Endothelial cell of umbilical vein (primary cell): ENCODE results near the gene IQCH. TPM values are rescaled to one million over a fixed set of nuclear protein-coding genes. Genes with fewer than 3 reads are reported as not detected.

Experiments
- BruUV-seq: library from RNA; stranded (reverse); fragments of 400-500 nt; replicated peaks from 2 replicates; lab custom pipeline; 2021; lab: Mats Ljungman, UMichigan
- CTCF ChIA-PET: fragments of 300-600, 350-600 bp; sonication (Branson Sonifier 250); formaldehyde crosslinking; loops from one replicate; lab custom pipeline; 2021; ENCODE audit warnings: antibody characterized with exemption, inconsistent platforms; lab: Charles Lee
- POLR2A ChIA-PET: fragments of 300-600, 350-600 bp; sonication (Branson Sonifier 250); formaldehyde crosslinking; loops from one replicate; lab custom pipeline; 2021; ENCODE audit warnings: antibody characterized with exemption, inconsistent platforms; lab: Charles Lee
- DNase-seq: peaks from one replicate; pipeline ENCODE4 v3.0.0-alpha.2; 2011; ENCODE audit warnings: low read depth, low spot score
- FAIRE-seq: peaks from 2 replicates; lab custom pipeline; 2011; peaks lifted over from hg19 to GRCh38; lab: Jason Lieb, UNC
- H2AFZ ChIP-seq: 2 replicates; pipeline ENCODE4 v1.6.0; 2012; ENCODE audit warnings: low read depth, low read length, control low read depth, inconsistent platforms
- H3K27ac ChIP-seq: 2 replicates; pipeline ENCODE4 v1.5.1; 2011; ENCODE audit warnings: low read depth, mild to moderate bottlenecking, control low read depth, low read length, moderate library complexity; ENCODE audit not compliant: insufficient read depth
- H3K27me3 ChIP-seq, 2 experiments: 2 replicates each; pipeline versions ENCODE4 v1.6.0 to v1.6.1; 2011; ENCODE audit warnings: low read length in 2 of 2, mixed read lengths in 1 of 2; ENCODE audit not compliant: control insufficient read depth in 2 of 2, insufficient read depth in 2 of 2
- H3K36me3 ChIP-seq, 2 experiments: 2 replicates in 1 of 2; 3 replicates in 1 of 2; pipeline ENCODE4 v1.5.1; 2011; ENCODE audit warnings: low read length in 2 of 2, mild to moderate bottlenecking in 1 of 2, moderate library complexity in 1 of 2; ENCODE audit not compliant: control insufficient read depth in 2 of 2, insufficient read depth in 2 of 2; ENCODE audit errors: extremely low read depth in 1 of 2
- H3K4me1 ChIP-seq: 3 replicates; pipeline ENCODE4 v1.5.1; 2011; ENCODE audit warnings: mild to moderate bottlenecking, low read length; ENCODE audit not compliant: control insufficient read depth, insufficient read depth; ENCODE audit errors: extremely low read depth
- H3K4me2 ChIP-seq: 2 replicates; pipeline ENCODE4 v1.6.1; 2011; ENCODE audit warnings: low read length, control low read depth, mixed read lengths; ENCODE audit not compliant: insufficient read depth
- H3K4me3 ChIP-seq, 3 experiments: fragments of 200-600 bp in 1 of 3; sonication (generic), shearing (Covaris generic) in 1 of 3; replicated peaks in 1 of 3; 2 replicates each; pipeline ENCODE4 v1.5.1; 2011 to 2016; ENCODE audit warnings: control low read depth in 3 of 3, low read length in 3 of 3, mild to moderate bottlenecking in 2 of 3, inconsistent platforms in 1 of 3, low read depth in 1 of 3, moderate library complexity in 1 of 3; ENCODE audit not compliant: insufficient read depth in 1 of 3
- H3K79me2 ChIP-seq: 2 replicates; pipeline ENCODE4 v1.6.0; 2012; ENCODE audit warnings: low read length, inconsistent platforms; ENCODE audit not compliant: control insufficient read depth, insufficient read depth
- H3K9ac ChIP-seq: replicated peaks from 2 replicates; pipeline ENCODE3; 2011; ENCODE audit warnings: low read length, control low read depth; ENCODE audit not compliant: insufficient read depth; ENCODE audit errors: extremely low read depth
- H3K9me1 ChIP-seq: replicated peaks from 3 replicates; pipeline ENCODE4 v1.6.0; 2011; ENCODE audit warnings: mild to moderate bottlenecking, low read length; ENCODE audit not compliant: control insufficient read depth, insufficient read depth; ENCODE audit errors: extremely low read depth
- H3K9me3 ChIP-seq: replicated peaks from 2 replicates; pipeline ENCODE4 v1.5.1; 2012; ENCODE audit warnings: low read length, inconsistent platforms; ENCODE audit not compliant: control insufficient read depth, insufficient read depth
- H4K20me1 ChIP-seq: replicated peaks from 2 replicates; pipeline ENCODE3; 2011; ENCODE audit warnings: mild to moderate bottlenecking, low read length; ENCODE audit not compliant: control insufficient read depth, insufficient read depth; ENCODE audit errors: extremely low read depth
- CTCF ChIP-seq, 2 donors: IDR thresholded peaks; 1 replicate in 1 of 2; 2 replicates in 1 of 2; pipeline ENCODE4 v1.5.1; 2011; ENCODE audit warnings: low read length in 2 of 2, mild to moderate bottlenecking in 2 of 2, moderate library complexity in 2 of 2, control low read depth in 1 of 2, inconsistent platforms in 1 of 2, low read depth in 1 of 2; ENCODE audit not compliant: insufficient read depth in 1 of 2; ENCODE audit errors: extremely low read depth in 1 of 2
- EZH2 ChIP-seq: IDR thresholded peaks from 2 replicates; pipeline ENCODE4 v1.6.1; 2012; ENCODE audit warnings: borderline replicate concordance, low read depth, mild to moderate bottlenecking, moderate library complexity, low read length, inconsistent platforms; ENCODE audit not compliant: severe bottlenecking
- FOS ChIP-seq: IDR thresholded peaks from 2 replicates; pipeline ENCODE4 v1.6.1; 2011; ENCODE audit warnings: mild to moderate bottlenecking, low read length, moderate library complexity, borderline replicate concordance; ENCODE audit not compliant: insufficient read depth
- GATA2 ChIP-seq: IDR thresholded peaks from 2 replicates; pipeline ENCODE4 v1.7.0; 2011; ENCODE audit warnings: low read depth, mild to moderate bottlenecking, moderate library complexity, mixed read lengths, low read length; ENCODE audit not compliant: insufficient read length, insufficient read depth
- JUN ChIP-seq: IDR thresholded peaks from 2 replicates; pipeline ENCODE4 v1.6.1; 2011; ENCODE audit warnings: borderline replicate concordance, low read depth; ENCODE audit not compliant: insufficient read length, insufficient read depth
- MAX ChIP-seq: IDR thresholded peaks from 2 replicates; pipeline ENCODE4 v1.6.1; 2011; ENCODE audit not compliant: insufficient read depth, insufficient read length
- MYC ChIP-seq: IDR thresholded peaks from one replicate; pipeline ENCODE4 v1.6.1; 2011; ENCODE audit warnings: mild to moderate bottlenecking, low read depth, low read length
- POLR2A ChIP-seq: IDR thresholded peaks from 2 replicates; pipeline ENCODE4 v1.6.1; 2012; ENCODE audit warnings: low read depth, mild to moderate bottlenecking, control low read depth, low read length
- POLR2AphosphoS5 ChIP-seq: IDR thresholded peaks from 2 replicates; pipeline ENCODE4 v1.6.1; 2012; ENCODE audit warnings: low read depth, mild to moderate bottlenecking, control low read depth, low read length, moderate library complexity; ENCODE audit not compliant: insufficient read depth
- dilution Hi-C: fragments of 300-500 bp; cut with MboI; formaldehyde crosslinking; loops from one replicate; pipeline ENCODE4 v1.15.0; 2019; ENCODE audit warnings: low sequenced_read_pairs; ENCODE audit not compliant: extremely low pct_ligation_motif_present
- intact Hi-C: fragments of 100-400 bp; cut with micrococcal nuclease; formaldehyde crosslinking; loops from one replicate; pipeline ENCODE4 v1.10.0; 2022
- polyA plus RNA-seq, 4 experiments: library from polyadenylated mRNA; depleted of rRNA in 3 of 4; stranded (reverse) in 3 of 4; unstranded in 1 of 4; fragments of >200 nt; gene quantifications; 2 replicates each; pipeline versions ENCODE4 v1.2.1 to v1.2.3, GENCODE V29; 2011 to 2012; ENCODE audit warnings: missing spikeins in 1 of 4
- total RNA-seq: library from RNA; stranded (reverse); gene quantifications from 2 replicates; pipeline ENCODE4 v1.2.3, GENCODE V29; 2021

The IQCH gene
- total and polyA plus RNA-seq, 2 donors (not counting 3 experiments of a cell fraction or from before 2014, with no cell fraction given), result 0.29 to 0.51 TPM

- Histone ChIP-seq H4K20me1 (no peaks in the 10 kb centered on the region), H3K4me2 (no peak overlapping the region), H3K9me3 (no peaks in the 10 kb centered on the region), H3K27ac (no peak overlapping the region), H3K79me2 (no peaks in the 10 kb centered on the region), H3K9ac (no peak overlapping the region), H3K4me1 (no peaks in the 10 kb centered on the region), H3K27me3 (no peaks in the 10 kb centered on the region), H3K9me1 (no peaks in the 10 kb centered on the region), H3K36me3 (no peaks in the 10 kb centered on the region), H2AFZ (no peak overlapping the region), H3K4me3 (no peak overlapping the region)
- TF ChIP-seq JUN, result no peak
- no peak for TF ChIP-seq POLR2A
- TF ChIP-seq MAX, result no peak
- no peak for TF ChIP-seq MYC
- no peak for TF ChIP-seq FOS
- TF ChIP-seq CTCF (IDR thresholded peaks at IDR 0.05; ENCODE audit: extremely low read depth in 1 of 2, insufficient read depth in 1 of 2, low read depth in 1 of 2, low read length in 2 of 2), result no peak
- no peak for TF ChIP-seq EZH2
- no peak for TF ChIP-seq POLR2AphosphoS5
- TF ChIP-seq GATA2, result no peak
- ChIA-PET POLR2A (no interaction called here), CTCF (interaction anchor here (0.6 to 3.6 kb wide), 31 partner anchors 8 to 819 kb away, joined by 3 to 68 read pairs (median 3); no protein-coding TSS in a partner anchor)
- intact Hi-C loops (loop anchor here (1.0 to 5.0 kb wide), 2 partner anchors 236 to 357 kb away; partner anchors contain the start of gene SMAD3), dilution Hi-C loops (no loop called here)
- DNase-seq (peak; percentile 49), FAIRE-seq (no peak)
- BruUV-seq, result no TSS peak
Observed at GRCh38 chr15:67303490-67304363, 49.1 kb downstream of the IQCH start.
